ENCODE results near the gene SLC15A4.

- TF ChIP-seq FOXK2 (IDR thresholded peaks at IDR 0.05) (no peak), PKNOX1 (IDR thresholded peaks at IDR 0.05) (no peak), SUZ12 (IDR thresholded peaks at IDR 0.05) (no peak), TARDBP (IDR thresholded peaks at IDR 0.05) (no peak), FOXM1 (IDR thresholded peaks at IDR 0.05; ENCODE audit: borderline replicate concordance) (no peak), BHLHE40 (IDR thresholded peaks at IDR 0.05; ENCODE audit: borderline replicate concordance) (no peak)
Observed at GRCh38 chr12:128856791-128857078, 33.0 kb upstream of the SLC15A4 start.

Data from HEK293T (cell line).